M059J (cell line): ENCODE data around the gene ALG13. TPM values are rescaled to one million over a fixed set of nuclear protein-coding genes. Genes with fewer than 3 reads are reported as not detected.
"Not testable (repeated sequence)": the region's sequence is repeated elsewhere in the genome, so short reads cannot be mapped to it uniquely, and the experiment has no call there.

Source experiments
- DNase-seq: peaks from one replicate; pipeline ENCODE4 v3.0.0-alpha.2; 2012; ENCODE audit warnings: low read depth
- total RNA-seq: library from RNA; depleted of rRNA; stranded (reverse); fragments of >200 nt; shearing (Covaris generic); gene quantifications from 2 replicates; pipeline ENCODE4 v1.2.3, GENCODE V29; 2014; rRNA removed

ALG13 gene
- total RNA-seq, 1 experiment from 2014 or later = 53.0 TPM

DNA sequence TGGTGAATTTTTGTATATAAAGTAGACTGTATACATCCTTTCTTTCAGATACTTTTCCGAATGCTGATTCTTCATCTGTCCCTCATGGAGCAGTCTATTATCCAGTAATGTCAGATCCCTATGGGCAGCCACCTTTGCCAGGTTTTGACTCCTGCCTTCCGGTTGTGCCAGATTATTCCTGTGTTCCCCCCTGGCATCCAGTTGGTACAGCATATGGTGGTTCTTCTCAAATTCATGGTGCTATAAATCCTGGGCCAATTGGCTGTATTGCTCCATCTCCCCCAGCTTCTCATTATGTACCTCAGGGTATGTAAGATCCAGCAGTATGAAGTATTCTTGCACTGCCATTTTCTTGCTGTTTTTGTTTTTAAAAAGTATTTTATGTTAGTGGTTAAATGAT is 78.7 kb downstream of the ALG13 start:
- no peak for DNase-seq

- no peak for DNase-seq
Observed at GRCh38 chrX:111761578-111762135, 80.7 kb downstream of the ALG13 start.

- DNase-seq = no peak
Observed at GRCh38 chrX:111778591-111778990, 97.6 kb downstream of the ALG13 start.

DNA sequence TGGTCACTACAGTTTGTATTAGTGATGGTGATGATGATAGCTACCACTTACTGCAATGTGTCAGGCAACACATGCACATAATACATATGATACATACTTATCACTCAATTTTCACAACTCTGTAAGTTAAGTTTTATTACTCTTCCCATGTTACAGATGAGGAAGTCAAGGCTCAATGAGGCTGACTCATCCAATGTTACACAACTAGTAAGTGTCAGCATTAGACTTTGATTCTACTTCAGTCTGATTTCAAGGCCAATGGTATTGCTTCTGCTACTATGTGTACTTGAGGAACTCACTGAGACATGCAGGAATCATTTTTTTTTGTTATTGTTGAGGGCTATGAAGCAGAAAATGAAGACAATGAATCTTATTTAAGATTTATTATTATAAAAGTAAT is 98.6 kb downstream of the ALG13 start:
- no peak for DNase-seq

GRCh38 chrX:111784667-111785066 is 103.7 kb downstream of the ALG13 start:
- DNase-seq = no peak

GRCh38 chrX:111790054-111790453 is 109.1 kb downstream of the ALG13 start:
- not testable (repeated sequence) for DNase-seq

Other genes starting within 250 kb of the ALG13 start
- gene SERTM2, start 169.5 kb upstream of the ALG13 start, total RNA-seq = 0.64 TPM in 1 of 2 replicates, not detected in the other
- gene TRPC5OS, start 195.0 kb downstream of the ALG13 start, total RNA-seq = not detected in 2 replicates